GM10266 (cell line): ENCODE measurements around the gene DNAH9.

ENCODE experiments used
- DNase-seq: peaks from one replicate; pipeline ENCODE4 v3.0.0; 2012; ENCODE audit errors: extremely low spot score
- TF ChIP-seq, protein P1 (sequence below): IDR thresholded peaks from 2 replicates; pipeline ENCODE4 v1.5.1; 2012; ENCODE audit warnings: mild to moderate bottlenecking, low read depth; ENCODE audit not compliant: control insufficient read depth, insufficient read depth; ENCODE audit errors: missing control alignments

The DNAH9 gene

DNA sequence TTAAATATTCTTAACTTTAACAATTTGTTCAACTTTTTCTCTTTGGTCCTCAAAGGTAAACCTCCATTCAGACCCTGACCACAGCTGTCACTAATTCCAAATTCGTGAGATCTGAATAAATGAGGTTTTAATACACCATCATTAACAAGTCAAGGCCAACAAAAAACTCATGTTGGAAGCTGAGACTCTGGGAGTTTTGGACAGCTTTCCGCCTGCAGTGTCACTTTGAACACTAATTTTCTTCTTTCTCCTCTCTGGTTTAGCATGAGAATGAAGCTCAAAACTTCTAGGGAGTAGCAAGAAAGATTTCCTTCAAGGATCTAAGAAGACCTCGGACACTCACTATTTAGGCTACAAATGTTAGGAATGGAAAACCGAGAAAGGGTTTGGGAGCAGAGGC lies 32.7 kb upstream of the DNAH9 start:
- DNase-seq = no peak

DNA sequence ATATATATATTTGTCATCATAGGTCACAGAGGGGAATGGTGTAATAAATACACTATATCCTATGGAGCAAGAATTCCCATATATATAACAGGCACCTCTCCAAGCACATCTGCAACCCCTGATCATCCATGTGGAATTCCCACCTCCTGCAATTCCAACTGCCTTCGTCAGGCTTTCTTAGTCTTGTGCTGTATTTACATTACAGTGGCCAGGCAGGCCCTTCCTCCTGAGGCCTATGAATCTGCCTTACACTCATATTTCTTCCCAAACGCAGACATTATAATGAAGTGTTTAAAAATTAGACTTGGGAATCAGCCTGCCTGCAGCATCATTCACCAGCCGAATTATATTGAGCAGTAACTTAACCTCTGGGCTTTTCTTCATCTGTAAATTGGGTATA lies 19.3 kb upstream of the DNAH9 start:
- DNase-seq = no peak
- TF ChIP-seq, protein P1, sequence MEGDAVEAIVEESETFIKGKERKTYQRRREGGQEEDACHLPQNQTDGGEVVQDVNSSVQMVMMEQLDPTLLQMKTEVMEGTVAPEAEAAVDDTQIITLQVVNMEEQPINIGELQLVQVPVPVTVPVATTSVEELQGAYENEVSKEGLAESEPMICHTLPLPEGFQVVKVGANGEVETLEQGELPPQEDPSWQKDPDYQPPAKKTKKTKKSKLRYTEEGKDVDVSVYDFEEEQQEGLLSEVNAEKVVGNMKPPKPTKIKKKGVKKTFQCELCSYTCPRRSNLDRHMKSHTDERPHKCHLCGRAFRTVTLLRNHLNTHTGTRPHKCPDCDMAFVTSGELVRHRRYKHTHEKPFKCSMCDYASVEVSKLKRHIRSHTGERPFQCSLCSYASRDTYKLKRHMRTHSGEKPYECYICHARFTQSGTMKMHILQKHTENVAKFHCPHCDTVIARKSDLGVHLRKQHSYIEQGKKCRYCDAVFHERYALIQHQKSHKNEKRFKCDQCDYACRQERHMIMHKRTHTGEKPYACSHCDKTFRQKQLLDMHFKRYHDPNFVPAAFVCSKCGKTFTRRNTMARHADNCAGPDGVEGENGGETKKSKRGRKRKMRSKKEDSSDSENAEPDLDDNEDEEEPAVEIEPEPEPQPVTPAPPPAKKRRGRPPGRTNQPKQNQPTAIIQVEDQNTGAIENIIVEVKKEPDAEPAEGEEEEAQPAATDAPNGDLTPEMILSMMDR = no peak

More for the DNA sequence above, 32.7 kb upstream of the DNAH9 start:
- TF ChIP-seq, protein P1 = no peak

DNA sequence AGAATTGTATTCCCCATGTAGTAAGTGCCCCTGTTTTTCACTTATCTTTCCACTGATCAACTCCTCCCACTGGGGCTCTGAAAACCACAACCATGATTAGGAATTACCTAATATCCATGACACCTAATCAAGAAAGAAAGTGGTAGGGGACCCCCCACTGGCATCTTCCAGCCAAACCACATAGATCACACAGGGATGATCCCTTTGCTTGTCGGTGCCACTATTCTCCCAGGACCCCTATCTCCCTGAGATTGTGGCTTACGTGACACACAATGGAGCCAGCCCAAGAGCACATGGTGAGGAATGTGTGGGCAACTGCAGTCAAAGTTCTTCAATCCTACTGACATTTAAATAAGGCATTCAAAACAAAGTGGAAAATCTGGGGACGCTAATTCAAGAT lies 17.6 kb upstream of the DNAH9 start:
- TF ChIP-seq, protein P1 = no peak
- DNase-seq = no peak

DNA sequence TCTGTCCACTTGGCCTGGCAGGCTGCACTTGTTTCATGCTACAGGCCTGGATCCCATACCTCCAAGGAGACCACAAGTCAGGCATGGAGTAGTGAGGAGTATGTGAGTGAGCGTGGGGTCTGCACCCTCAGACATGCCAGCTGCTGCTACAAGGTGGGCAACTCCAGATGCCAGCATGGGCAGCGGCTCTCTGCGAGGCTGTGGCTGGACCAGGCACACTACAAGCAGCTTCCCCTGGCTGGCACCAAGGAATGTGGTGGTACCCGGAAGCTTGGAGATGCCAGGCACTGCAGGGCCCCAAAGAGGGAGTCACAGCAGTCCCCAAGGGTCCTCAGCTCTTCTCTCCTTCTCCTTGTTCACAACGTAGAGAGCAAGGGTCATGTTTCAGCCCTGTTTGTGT lies 16.1 kb upstream of the DNAH9 start:
- no peak for DNase-seq
- TF ChIP-seq, protein P1 = no peak

DNA sequence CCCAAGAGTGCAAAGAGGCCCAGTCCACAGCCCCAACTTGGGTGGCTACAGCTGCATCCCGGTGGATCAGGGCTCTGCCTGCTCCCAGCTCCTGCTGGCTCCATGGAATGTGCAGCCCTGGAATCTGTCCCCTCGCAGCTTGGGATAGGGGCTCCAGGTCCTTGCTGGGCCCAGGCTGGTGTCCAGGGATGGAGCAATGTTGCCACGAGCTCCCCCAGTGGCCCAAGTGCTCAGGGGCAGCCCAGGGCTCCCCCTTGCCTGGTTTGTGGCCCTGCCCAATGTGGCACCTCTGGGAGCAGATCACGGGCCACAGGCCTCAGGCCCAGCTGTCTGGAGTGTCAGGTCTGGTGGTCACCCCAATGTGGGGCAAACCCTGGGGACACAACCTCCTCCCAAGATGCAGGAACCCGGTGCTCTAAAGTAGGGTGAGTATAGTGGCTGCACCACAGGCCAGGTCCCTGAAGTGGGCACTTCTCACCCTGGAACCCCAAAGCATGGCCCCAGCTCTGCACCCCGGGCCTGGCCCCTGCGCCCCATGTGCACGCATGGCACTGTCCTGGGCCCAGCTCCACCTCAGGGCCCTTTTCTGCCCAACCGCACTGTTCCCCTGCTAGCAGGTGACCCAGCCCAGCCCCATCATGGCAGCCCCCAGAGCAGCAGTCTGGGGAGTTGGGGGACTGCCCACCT lies 14.8 kb upstream of the DNAH9 start:
- no peak for DNase-seq
- TF ChIP-seq, protein P1 = no peak

DNA sequence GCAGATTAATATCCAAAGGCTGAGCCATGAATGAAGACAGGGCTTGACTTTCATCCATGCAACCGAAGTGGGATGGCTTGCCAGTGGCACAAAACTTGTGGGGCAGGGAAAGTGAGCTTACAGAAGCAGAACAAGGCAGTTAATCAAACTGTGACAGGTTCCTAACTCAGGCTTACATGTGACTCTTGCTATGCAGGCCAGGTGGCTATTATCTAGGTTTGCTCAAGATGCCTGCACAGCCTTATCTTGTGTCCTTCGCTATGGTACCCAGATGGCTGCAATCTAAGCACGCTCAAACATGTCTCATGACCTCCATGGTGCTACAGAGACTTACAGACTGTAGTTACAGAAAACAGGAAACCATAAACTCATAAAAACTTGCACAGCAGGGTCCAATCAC lies 8.6 kb upstream of the DNAH9 start:
- no peak for DNase-seq
- TF ChIP-seq, protein P1 = no peak

DNA sequence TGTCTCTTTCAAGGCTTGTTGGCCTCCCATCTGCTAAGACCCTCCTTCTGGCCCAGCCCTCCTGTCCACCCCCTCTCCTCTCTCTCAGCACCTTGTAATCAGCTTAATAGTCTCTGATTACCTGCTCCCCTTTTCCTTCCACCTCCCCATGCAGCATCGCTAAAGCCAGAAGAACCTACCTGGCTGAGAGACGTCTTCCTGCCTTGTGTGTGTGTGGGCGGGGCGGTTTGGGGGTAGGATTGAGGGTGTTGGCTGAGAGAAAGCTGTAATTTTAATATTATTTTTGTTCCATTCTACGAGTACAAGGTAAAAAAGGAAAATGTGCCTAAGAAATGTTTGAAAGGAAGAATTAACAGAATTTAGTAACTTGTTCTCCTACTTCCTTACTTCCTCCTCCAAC lies 3.4 kb downstream of the DNAH9 start:
- DNase-seq = no peak
- TF ChIP-seq, protein P1 = no peak
